ENCODE measurements around the gene RACK1. TPM values are rescaled to one million over a fixed set of nuclear protein-coding genes. Genes with fewer than 3 reads are reported as not detected.

RACK1 gene
- total and polyA plus RNA-seq, 2 of the 4 experiments (the other 2 are of a cell fraction): 4,263 to 9,350 TPM

DNA sequence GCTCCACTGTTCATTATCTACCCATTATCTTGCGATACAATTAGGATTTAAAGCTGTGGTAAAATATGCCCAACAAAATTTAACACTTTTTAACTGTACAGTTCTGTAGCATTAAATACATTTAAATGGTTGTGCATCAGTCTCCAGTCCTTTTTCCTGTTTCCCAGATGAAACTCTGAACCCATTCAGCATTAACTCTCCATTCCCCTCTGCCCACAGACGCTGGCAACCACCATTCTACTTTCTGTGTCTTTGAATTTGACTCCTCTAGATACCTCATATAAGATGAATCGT is 35.8 kb downstream of the RACK1 start:
- no peak overlapping the region for H2BK120ac ChIP-seq (ENCODE audit: low read depth, low read length)

More for the DNA sequence above, 35.8 kb downstream of the RACK1 start:
- Histone ChIP-seq H2BK15ac (ENCODE audit: low read depth, low read length) (no peak overlapping the region), H4K20me1 (ENCODE audit: insufficient read depth, low read length) (no peaks in the 10 kb centered on the region), H3K4ac (ENCODE audit: low read depth, low read length) (no peak overlapping the region), H2AK5ac (ENCODE audit: low read depth, low read length) (no peak overlapping the region), H3K4me3 (ENCODE audit: insufficient read depth, low read depth, low read length) (no peak overlapping the region), H3K14ac (replicated peaks; ENCODE audit: low read depth, low read length) (no peak overlapping the region), H2AFZ (replicated peaks; ENCODE audit: low read length, poor library complexity) (no peak overlapping the region), H3K27ac (ENCODE audit: insufficient read depth, low read length) (no peak overlapping the region), H3K79me1 (ENCODE audit: low read depth in 1 of 2, low read length in 2 of 2) (no peaks in the 10 kb centered on the region), H2AK9ac (replicated peaks; ENCODE audit: low read depth, low read length, poor library complexity) (no peak overlapping the region), H4K5ac (ENCODE audit: low read depth, low read length) (no peak overlapping the region), H3K9me1 (ENCODE audit: insufficient read depth, low read length) (0 out of 2 replicates have a peak, but pooled peaks cover 6% of the 10 kb centered on the region), H3K23ac (ENCODE audit: low read depth, low read length) (no peak overlapping the region), H3K27me3 (ENCODE audit: control insufficient read depth, insufficient read depth, low read length) (no peaks in the 10 kb centered on the region; the same call in none of the 2 replicates), H4K8ac (ENCODE audit: low read depth in 2 of 2, low read length in 2 of 2) (no peak overlapping the region), H2BK20ac (ENCODE audit: low read depth, low read length) (no peak overlapping the region), H4K91ac (ENCODE audit: insufficient read depth, low read depth, low read length) (no peak overlapping the region), H3K9ac (ENCODE audit: low read depth, low read length) (no peak overlapping the region), H3K4me1 (ENCODE audit: control insufficient read depth, insufficient read depth, low read length) (peaks cover 4% of the 10 kb centered on the region; the same call in 1 of the 2 replicates), H3K9me3 (ENCODE audit: control insufficient read depth, insufficient read depth, low read length) (no peaks in the 10 kb centered on the region), H3K56ac (ENCODE audit: extremely low read depth, insufficient read depth, low read length) (no peak overlapping the region), H2BK5ac (ENCODE audit: low read depth, low read length, poor library complexity, severe bottlenecking) (no peak overlapping the region), H3K4me2 (ENCODE audit: low read depth, low read length) (peak overlapping the region; percentile 15; the same call in 1 of the 2 replicates), H3K36me3 (ENCODE audit: control insufficient read depth, insufficient read depth, low read length) (no peaks in the 10 kb centered on the region), H3K18ac (ENCODE audit: low read depth, low read length) (no peak overlapping the region)
- intact Hi-C loops (cut with micrococcal nuclease) (loop anchor here (1.0 kb wide), 4 partner anchors 10 to 35 kb away; partner anchors contain the start of gene RACK1), dilution Hi-C loops (cut with HindIII; ENCODE audit: low sequenced_read_pairs, unreplicated experiment) (no loop called here), in situ Hi-C loops (cut with MboI; ENCODE audit: low sequenced_read_pairs) (no loop called here)
- CTCF ChIA-PET: interaction anchor here (0.8 to 1.3 kb wide), 2 partner anchors 17 to 19 kb away, joined by 4 to 10 read pairs; no protein-coding TSS in a partner anchor
- DNase-seq: no peak
- POLR2A ChIA-PET (ENCODE audit: unreplicated experiment): interaction anchor here (0.6 to 1.0 kb wide), 2 partner anchors 16 to 916 kb away, joined by 3 read pairs; partner anchors contain the start of gene TRIM41
- WGBS, 2 experiments (ENCODE audit: extremely low coverage in 2 of 2, insufficient read length in 1 of 2): no CpG with 5 or more reads among the region's 3 CpGs
- no peak for TF ChIP-seq MXI1 (IDR thresholded peaks at IDR 0.05; ENCODE audit: borderline replicate concordance, low read depth, low read length)
- no peak for TF ChIP-seq SMC3 (IDR thresholded peaks at IDR 0.05; ENCODE audit: low read depth, low read length)
- no peak for TF ChIP-seq NFE2L2 (IDR thresholded peaks at IDR 0.05; ENCODE audit: low read depth, low read length)
- TF ChIP-seq RAD21 (IDR thresholded peaks at IDR 0.05; ENCODE audit: low read length): no peak
- TF ChIP-seq RFX5 (IDR thresholded peaks at IDR 0.05; ENCODE audit: low read depth, low read length): no peak
- TF ChIP-seq, protein P1, sequence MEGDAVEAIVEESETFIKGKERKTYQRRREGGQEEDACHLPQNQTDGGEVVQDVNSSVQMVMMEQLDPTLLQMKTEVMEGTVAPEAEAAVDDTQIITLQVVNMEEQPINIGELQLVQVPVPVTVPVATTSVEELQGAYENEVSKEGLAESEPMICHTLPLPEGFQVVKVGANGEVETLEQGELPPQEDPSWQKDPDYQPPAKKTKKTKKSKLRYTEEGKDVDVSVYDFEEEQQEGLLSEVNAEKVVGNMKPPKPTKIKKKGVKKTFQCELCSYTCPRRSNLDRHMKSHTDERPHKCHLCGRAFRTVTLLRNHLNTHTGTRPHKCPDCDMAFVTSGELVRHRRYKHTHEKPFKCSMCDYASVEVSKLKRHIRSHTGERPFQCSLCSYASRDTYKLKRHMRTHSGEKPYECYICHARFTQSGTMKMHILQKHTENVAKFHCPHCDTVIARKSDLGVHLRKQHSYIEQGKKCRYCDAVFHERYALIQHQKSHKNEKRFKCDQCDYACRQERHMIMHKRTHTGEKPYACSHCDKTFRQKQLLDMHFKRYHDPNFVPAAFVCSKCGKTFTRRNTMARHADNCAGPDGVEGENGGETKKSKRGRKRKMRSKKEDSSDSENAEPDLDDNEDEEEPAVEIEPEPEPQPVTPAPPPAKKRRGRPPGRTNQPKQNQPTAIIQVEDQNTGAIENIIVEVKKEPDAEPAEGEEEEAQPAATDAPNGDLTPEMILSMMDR (conservative IDR thresholded peaks at IDR 0.05; ENCODE audit: low read depth, low read length): no peak
- TF ChIP-seq FOS (IDR thresholded peaks at IDR 0.05; ENCODE audit: low read depth, low read length): no peak
- no peak for TF ChIP-seq CEBPB (IDR thresholded peaks at IDR 0.05; ENCODE audit: low read depth, low read length)
- no peak for TF ChIP-seq MAZ (IDR thresholded peaks at IDR 0.05; ENCODE audit: borderline replicate concordance, low read depth, low read length)
- TF ChIP-seq, protein P2, sequence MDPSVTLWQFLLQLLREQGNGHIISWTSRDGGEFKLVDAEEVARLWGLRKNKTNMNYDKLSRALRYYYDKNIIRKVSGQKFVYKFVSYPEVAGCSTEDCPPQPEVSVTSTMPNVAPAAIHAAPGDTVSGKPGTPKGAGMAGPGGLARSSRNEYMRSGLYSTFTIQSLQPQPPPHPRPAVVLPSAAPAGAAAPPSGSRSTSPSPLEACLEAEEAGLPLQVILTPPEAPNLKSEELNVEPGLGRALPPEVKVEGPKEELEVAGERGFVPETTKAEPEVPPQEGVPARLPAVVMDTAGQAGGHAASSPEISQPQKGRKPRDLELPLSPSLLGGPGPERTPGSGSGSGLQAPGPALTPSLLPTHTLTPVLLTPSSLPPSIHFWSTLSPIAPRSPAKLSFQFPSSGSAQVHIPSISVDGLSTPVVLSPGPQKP (IDR thresholded peaks at IDR 0.05; ENCODE audit: borderline replicate concordance, low read depth, low read length): no peak
- TF ChIP-seq BHLHE40 (IDR thresholded peaks at IDR 0.05; ENCODE audit: low read depth, low read length): no peak
- no peak for TF ChIP-seq RCOR1 (IDR thresholded peaks at IDR 0.05; ENCODE audit: insufficient replicate concordance, low read length)
- no peak for TF ChIP-seq POLR2A (IDR thresholded peaks at IDR 0.05; ENCODE audit: low read depth, low read length)
- ATAC-seq (ENCODE audit: low read depth): no peak
- BruUV-seq (replicated peaks): no TSS peak
